ENCODE results near the gene NPM1. TPM values are rescaled to one million over a fixed set of nuclear protein-coding genes. Genes with fewer than 3 reads are reported as not detected.
"Not testable (repeated sequence)": the region's sequence is repeated elsewhere in the genome, so short reads cannot be mapped to it uniquely, and the experiment has no call there.

Gene NPM1
- total and polyA plus RNA-seq, 12 donors: 376 to 1,874 (median 682) TPM

DNA sequence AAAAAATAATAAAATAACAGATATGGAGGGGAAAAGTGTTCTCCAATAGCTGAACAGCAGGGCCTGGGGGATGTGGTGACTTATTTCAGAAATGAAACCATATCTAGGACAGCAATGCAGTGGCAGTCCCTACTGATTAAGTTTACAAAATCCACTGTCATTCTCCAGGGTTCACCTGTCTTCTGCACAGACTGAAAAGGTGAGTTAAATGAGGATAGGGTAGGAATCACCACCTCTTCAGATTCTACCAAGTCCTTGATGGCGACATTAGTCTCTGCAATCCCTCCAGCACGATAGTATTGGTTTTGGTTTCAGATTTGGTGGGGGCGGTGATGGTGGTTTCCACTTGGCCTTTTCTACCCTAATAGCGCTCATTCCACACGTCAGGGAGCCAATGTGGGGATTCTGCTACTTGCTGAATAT, 32.3 kb upstream of the NPM1 start:
- Histone ChIP-seq H3K4me3 (no peak overlapping the region), H3K9me3 (replicated peaks in 1 of 3) (no peaks in the 10 kb centered on the region), H3K4me1 (replicated peaks in 1 of 2) (no peaks in the 10 kb centered on the region), H3K27me3 (no peaks in the 10 kb centered on the region), H3K36me3 (replicated peaks in 1 of 2) (no peaks in the 10 kb centered on the region), H3K27ac (no peak overlapping the region)
- TF ChIP-seq CTCF (IDR thresholded peaks at IDR 0.05) (no peak), POLR2A (IDR thresholded peaks at IDR 0.05) (no peak)
- 83 to 95% (median 88%) methylated on average over 5 of the region's 5 CpGs for WGBS, 4 donors
- no peak for DNase-seq
- intact Hi-C loops (cut with DNase I): no loop called here

DNA sequence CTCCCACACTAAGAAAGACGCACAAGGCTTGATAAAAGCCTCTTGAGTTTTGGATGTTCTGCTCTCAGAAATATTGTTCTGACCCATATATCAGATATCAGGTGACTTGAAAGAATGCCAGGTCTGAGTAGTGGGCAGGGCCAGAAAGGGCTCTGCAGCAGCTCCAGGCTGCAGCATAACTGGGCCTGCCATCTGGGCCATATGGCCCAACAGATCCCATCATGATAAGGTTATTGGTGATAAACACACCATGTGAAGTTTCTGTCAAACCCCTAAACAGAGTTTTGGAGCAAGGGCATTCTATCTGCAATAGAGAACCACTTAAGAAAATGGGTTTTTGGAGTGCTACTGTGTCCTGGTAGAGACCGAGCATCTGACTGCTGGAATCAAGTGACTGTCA, 29.8 kb upstream of the NPM1 start:
- TF ChIP-seq POLR2A (IDR thresholded peaks at IDR 0.05) (no peak), CTCF (IDR thresholded peaks at IDR 0.05) (no peak)
- H3K9me3 ChIP-seq (replicated peaks in 1 of 3): no peaks in the 10 kb centered on the region
- no peak for DNase-seq
- intact Hi-C loops (cut with DNase I): no loop called here
- H3K27ac ChIP-seq: no peak overlapping the region
- 91 to 94% (median 92%) methylated on average over 2 of the region's 2 CpGs for WGBS, 4 donors
- no peaks in the 10 kb centered on the region for H3K36me3 ChIP-seq (replicated peaks in 1 of 2)
- no peaks in the 10 kb centered on the region for H3K4me1 ChIP-seq (replicated peaks in 1 of 2)
- H3K27me3 ChIP-seq: no peaks in the 10 kb centered on the region
- H3K4me3 ChIP-seq: no peak overlapping the region

- H3K9me3 ChIP-seq (replicated peaks in 1 of 3); DNase-seq; H3K27me3 ChIP-seq; H3K36me3 ChIP-seq (replicated peaks in 1 of 2); intact Hi-C loops (cut with DNase I); H3K27ac ChIP-seq; H3K4me3 ChIP-seq; H3K4me1 ChIP-seq (replicated peaks in 1 of 2): not testable (repeated sequence)
- WGBS, 4 donors: 57 to 77% (median 71%) methylated on average over 7 of the region's 7 CpGs
Observed at GRCh38 chr5:171361151-171361550, 26.5 kb upstream of the NPM1 start.

- H3K27me3 ChIP-seq; DNase-seq; H3K4me1 ChIP-seq (replicated peaks in 1 of 2); H3K9me3 ChIP-seq (replicated peaks in 1 of 3); H3K36me3 ChIP-seq (replicated peaks in 1 of 2); H3K4me3 ChIP-seq; intact Hi-C loops (cut with DNase I); H3K27ac ChIP-seq: not testable (repeated sequence)
- WGBS, 4 donors: 94 to 98% (median 96%) methylated on average over 3 of the region's 3 CpGs
Observed at GRCh38 chr5:171363249-171363648, 24.4 kb upstream of the NPM1 start.

DNA sequence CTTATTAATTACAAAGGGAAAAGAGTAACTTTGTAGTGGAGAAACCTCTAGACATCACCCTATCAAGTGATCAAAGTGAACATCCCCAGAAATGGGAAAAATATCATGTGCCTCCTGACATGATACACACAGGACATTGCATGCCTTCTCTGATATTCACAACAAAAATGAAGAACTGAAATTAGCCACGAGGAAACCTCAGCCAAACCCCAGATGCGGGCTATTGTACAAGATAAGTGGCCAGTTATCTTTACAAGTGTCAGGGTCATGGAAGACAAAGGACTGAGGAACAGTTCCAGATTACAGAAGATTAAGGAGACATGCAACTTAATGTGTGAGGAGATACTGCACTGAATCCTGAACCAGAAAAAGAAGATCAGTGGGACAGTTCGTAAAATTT, 23.8 kb upstream of the NPM1 start:
- Histone ChIP-seq H3K9me3 (replicated peaks in 1 of 3) (no peaks in the 10 kb centered on the region), H3K4me1 (replicated peaks in 1 of 2) (no peaks in the 10 kb centered on the region), H3K4me3 (no peak overlapping the region), H3K27ac (no peak overlapping the region), H3K27me3 (no peaks in the 10 kb centered on the region), H3K36me3 (replicated peaks in 1 of 2) (no peaks in the 10 kb centered on the region)
- 29 to 44% (median 39%) methylated on average over 3 of the region's 3 CpGs for WGBS, 4 donors
- intact Hi-C loops (cut with DNase I): no loop called here
- peak in 1 of 7 donors; percentile 4 for DNase-seq
- TF ChIP-seq CTCF (IDR thresholded peaks at IDR 0.05): no peak
- TF ChIP-seq POLR2A (IDR thresholded peaks at IDR 0.05): no peak
